HG02763 (cell line): Measurements from ENCODE around the gene SPACDR.

Source experiments
- ATAC-seq: cut with Tn5 transposase; IDR thresholded peaks from one replicate; pipeline ENCODE4 v1.9.1; 2021; ENCODE audit warnings: mild to moderate bottlenecking, moderate library complexity; ENCODE audit not compliant: unreplicated experiment

Gene SPACDR

GRCh38 chr7:100486111-100486636 lies 22.1 kb upstream of the SPACDR start:
- ATAC-seq, result no peak

- ATAC-seq, result no peak
Observed at GRCh38 chr7:100485471-100485876, 21.4 kb upstream of the SPACDR start.

DNA sequence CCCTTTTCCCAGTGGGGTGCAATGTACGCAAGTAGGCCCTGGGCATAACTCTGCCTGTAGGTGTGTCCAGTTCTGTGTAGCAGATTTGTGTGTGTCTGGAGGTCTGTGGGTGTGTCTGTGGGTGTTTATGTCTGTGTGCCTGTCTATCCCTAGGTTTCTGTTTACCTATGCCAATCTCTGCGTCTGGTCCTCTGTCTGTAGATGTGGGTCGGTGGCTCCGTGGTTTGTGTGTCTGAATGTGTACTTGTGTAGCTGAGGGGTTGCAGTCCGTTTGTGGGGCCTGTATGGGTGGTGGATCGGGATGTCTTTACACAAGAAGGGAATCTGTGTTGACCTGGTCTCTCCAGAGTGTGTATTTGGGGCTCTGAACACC lies 20.6 kb upstream of the SPACDR start:
- no peak for ATAC-seq

GRCh38 chr7:100483722-100484672 lies 19.9 kb upstream of the SPACDR start, which contains the start of gene NYAP1:
Gene NYAP1 (plus strand): TSS chr7:100483927. CDS start chr7:100485312, 1,385 bp downstream.
- peak; percentile 23 for ATAC-seq

- peak; percentile 59 for ATAC-seq
Observed at GRCh38 chr7:100483090-100483721, 19.1 kb upstream of the SPACDR start.

- no peak for ATAC-seq
Observed at GRCh38 chr7:100482728-100483089, 18.6 kb upstream of the SPACDR start.

- ATAC-seq, result no peak
Observed at GRCh38 chr7:100481466-100481865, 17.4 kb upstream of the SPACDR start.

DNA sequence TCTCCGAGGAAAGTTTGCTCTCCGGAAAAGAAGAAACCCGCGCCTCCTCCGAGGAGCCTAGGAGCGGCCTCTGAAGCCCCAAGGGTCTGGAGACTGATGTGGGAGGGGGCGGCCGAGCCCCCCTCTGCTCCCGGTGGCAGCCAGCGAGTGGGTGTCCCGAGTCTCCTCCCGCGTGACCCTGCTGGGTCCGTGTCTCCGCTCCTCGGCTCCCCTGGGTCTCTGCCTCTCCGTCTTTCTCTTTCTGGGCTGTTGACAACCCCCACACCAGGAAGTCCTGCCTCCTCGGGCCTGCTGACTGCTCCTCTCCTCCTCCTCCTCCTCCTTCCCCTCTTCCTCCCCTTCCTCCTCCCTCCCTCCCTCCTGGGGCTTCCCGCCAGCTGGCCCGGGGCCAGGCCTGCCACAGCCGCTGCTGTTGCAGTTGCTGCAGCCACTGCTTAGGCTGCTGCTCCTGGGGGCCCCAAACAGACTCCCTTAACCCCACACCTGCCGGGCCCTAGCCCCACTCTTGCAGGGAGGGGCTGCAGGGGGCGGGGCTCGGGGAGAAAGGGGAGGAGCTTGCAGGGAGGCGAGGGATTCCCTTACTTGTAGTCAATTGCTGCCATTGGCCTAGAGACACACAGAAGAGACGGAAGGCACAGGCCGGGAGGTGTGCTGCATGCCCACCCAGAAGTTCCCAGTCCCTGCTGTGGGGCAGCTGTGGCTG lies 15.0 kb upstream of the SPACDR start, which contains the start of gene TSC22D4:
Gene TSC22D4, minus strand, starts transcription at position 257 of the 703 bp plus-strand sequence. CDS start 1,176 bp downstream, outside the sequence.
- ATAC-seq, result peak; percentile 53

- no peak for ATAC-seq
Observed at GRCh38 chr7:100477871-100478267, 13.8 kb upstream of the SPACDR start.

DNA sequence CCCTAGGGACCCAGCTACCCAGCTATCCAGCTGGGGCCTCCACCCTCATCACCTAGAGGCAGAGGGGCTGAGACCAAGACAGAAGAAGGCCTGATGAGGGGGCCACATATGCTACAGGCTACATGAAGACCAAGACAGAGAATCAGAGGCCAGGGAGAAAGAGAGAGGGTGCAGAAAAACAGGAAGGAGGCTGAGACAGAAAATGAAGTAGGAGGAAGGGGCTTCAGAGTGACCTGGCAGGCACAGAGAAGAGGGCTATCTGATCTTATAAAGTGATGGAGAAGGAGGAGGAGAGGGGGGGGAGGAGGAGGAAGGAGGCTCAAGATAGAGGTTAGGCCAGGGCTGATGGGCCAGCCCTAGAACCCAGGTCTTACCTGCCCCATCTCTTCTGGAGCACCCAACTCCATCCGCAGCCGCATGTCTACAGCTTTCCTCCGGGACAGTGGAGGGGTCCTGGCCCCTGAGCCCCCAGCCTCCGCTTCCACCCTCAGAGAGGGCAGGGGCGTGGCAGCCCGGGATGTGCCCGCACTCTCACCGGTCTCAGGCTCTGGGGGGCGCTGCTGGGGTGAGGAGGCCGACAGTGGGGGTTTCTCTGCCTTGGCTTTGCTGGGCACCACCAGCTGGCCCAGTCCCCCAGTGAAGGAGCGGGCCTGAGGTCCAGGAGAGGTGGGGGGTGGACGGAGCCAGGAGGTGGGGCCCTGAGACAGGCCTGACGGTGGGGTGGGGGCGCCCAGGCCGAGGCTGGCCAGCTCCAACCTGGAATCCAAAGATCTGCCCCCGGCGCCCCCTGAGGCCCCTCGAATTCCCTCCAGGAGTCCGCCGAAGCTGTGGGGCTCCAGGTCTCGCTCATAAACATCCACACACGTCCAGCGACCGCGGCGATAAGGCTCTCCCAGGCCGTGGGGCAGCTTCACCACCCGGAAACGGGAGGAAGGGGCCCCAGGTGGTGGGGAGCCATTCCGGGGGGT lies 13.1 kb upstream of the SPACDR start:
- no peak for ATAC-seq

- no peak for ATAC-seq
Observed at GRCh38 chr7:100476101-100476780, 12.2 kb upstream of the SPACDR start.

- ATAC-seq, result no peak
Observed at GRCh38 chr7:100475549-100475948, 11.5 kb upstream of the SPACDR start.

GRCh38 chr7:100472854-100473499 lies 8.9 kb upstream of the SPACDR start:
- no peak for ATAC-seq

- ATAC-seq, result no peak
Observed at GRCh38 chr7:100472121-100472851, 8.2 kb upstream of the SPACDR start.

DNA sequence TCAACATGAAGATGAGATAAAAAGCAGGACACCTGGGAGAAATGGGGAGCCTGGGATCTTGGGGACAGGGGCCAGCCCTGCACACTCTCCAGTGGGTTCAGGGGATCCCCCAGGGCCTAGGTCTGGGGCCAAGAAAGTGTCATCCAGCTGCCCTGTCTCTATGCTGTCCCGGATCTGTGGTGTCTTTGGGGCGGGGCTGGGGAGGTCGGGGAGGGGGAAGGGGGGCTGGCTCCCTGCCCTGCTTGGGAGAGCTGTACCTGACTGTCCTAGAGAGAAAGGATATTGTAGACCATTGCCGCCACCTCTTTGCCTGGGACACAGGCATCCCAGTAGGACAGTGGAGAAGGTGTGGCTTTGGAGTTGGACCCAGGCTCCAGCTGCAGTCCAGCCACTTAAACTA lies 7.0 kb upstream of the SPACDR start:
- no peak for ATAC-seq

GRCh38 chr7:100469227-100470044 lies 5.4 kb upstream of the SPACDR start:
- ATAC-seq, result peak; percentile 61

- no peak for ATAC-seq
Observed at GRCh38 chr7:100467638-100468373, 3.7 kb upstream of the SPACDR start.
